Right cardiac atrium (tissue), 5 donors: ENCODE measurements around the gene CCDC60. TPM values are rescaled to one million over a fixed set of nuclear protein-coding genes. Genes with fewer than 3 reads are reported as not detected.

Source experiments
- ATAC-seq, 2 donors: fragments of 200-7000 bp; cut with Tn5 transposase; one replicate each; pipeline versions ENCODE4 v1.8.0 to v1.9.1; 2020; ENCODE audit warnings: moderate library complexity in 2 of 2, mild to moderate bottlenecking in 1 of 2
- DNase-seq, 3 donors: peaks; one replicate each; pipeline ENCODE4 v3.0.0-alpha.2; 2020
- H3K27ac ChIP-seq: one replicate; pipeline ENCODE4 v1.5.1; 2013; ENCODE audit warnings: mild to moderate bottlenecking, low read length, control low read depth, moderate library complexity
- H3K27me3 ChIP-seq: one replicate; pipeline ENCODE4 v1.6.1; 2013; ENCODE audit not compliant: control insufficient read depth, insufficient read depth
- H3K4me1 ChIP-seq: one replicate; pipeline ENCODE4 v1.6.1; 2013; ENCODE audit warnings: low read length; ENCODE audit not compliant: control insufficient read depth, insufficient read depth
- H3K4me3 ChIP-seq: one replicate; pipeline ENCODE4 v1.5.1; 2013; ENCODE audit warnings: low read length, control low read depth
- H3K9me3 ChIP-seq: one replicate; pipeline ENCODE4 v1.6.1; 2013; ENCODE audit warnings: low read length; ENCODE audit not compliant: control insufficient read depth
- WGBS: extraction: QIAGEN DNeasy Blood & Tissue Kit; methylation state at CpG from one replicate; pipeline ENCODE4 v1.1.7; 2013; 5-methylcytosine and 5-hydroxymethylcytosine counted together
- intact Hi-C, 4 donors: fragments of 100-400 bp; cut with DNase I; formaldehyde crosslinking; loops; one replicate each; pipeline versions ENCODE4 v1.11.0 to v1.14.0; 2022 to 2023
- polyA plus RNA-seq: library from polyadenylated mRNA; stranded (reverse); fragments of 200-250 nt; gene quantifications from one replicate; pipeline ENCODE4 v1.2.3, GENCODE V29; 2013
- total RNA-seq, 4 donors: library from RNA; stranded (reverse); fragmentation: NEBNext Ultra II Directional; extraction: Animal tissue kit (Norgen Biotek cat#: 25700); gene quantifications; one replicate each; pipeline ENCODE4 v1.2.1, GENCODE V29; 2021
- donor health status: healthy with polysubstance abuse.
- donor health status: DM: no; HTN: yes; CAD: no.
- donor health status: DM: no; HTN: no; CAD: no.
- donor health status: DM: no; HTN: yes; CAD: no; lungs with severe emphysema.
- donor health status: DM: yes; HTN: yes; CAD: no.

Gene CCDC60
- total and polyA plus RNA-seq, 5 donors = 0.07 to 0.20 (median 0.14) TPM

DNA sequence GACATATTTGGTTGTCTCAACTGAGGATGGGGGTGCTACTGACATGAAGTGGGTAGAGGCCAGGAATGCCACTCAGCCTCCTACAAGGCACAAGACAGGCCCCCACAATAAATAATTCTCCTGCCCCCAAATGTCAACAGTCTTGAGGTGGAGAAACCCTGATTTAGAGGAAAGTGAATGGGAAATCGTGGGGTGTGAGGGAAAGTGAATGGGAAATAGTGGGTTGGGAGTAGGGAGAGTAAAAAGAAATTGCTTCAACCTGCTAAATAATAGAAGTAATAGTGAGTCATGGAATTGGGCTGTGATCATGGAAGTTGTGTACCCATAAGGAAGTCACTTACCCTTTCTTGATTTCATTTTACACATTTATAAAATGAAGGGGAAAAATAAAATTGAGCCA lies 242.4 kb downstream of the CCDC60 start:
- no peak for ATAC-seq
- intact Hi-C loops = no loop called here
- Histone ChIP-seq H3K4me1 (no peaks in the 10 kb centered on the region), H3K4me3 (no peak overlapping the region), H3K9me3 (no peaks in the 10 kb centered on the region), H3K27me3 (no peaks in the 10 kb centered on the region), H3K27ac (no peak overlapping the region)
- DNase-seq = no peak
- WGBS = 51% methylated on average over 1 of the region's 1 CpG

DNA sequence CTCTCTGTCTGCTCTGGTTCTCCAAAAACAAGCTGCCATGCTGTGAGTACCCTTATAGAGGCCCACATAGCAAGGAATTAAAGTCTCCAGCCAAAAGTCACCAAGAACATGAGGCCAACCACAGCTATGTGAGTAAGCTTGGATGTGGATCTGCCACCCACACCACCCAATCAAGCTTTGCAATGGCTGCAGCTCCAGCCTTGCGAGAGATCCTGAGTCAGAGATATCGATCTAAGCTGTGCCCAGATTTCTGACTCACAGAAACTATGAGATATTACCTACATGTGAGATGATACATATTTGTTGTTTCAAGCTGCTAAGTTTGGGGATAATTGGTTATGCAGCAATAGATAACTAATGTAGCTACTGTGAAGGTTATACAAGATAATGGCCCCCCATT lies 243.6 kb downstream of the CCDC60 start:
- Histone ChIP-seq H3K4me3 (no peak overlapping the region), H3K27ac (no peak overlapping the region), H3K4me1 (no peaks in the 10 kb centered on the region), H3K9me3 (no peaks in the 10 kb centered on the region), H3K27me3 (no peaks in the 10 kb centered on the region)
- no peak for ATAC-seq
- 87% methylated on average over 2 of the region's 2 CpGs for WGBS
- DNase-seq = no peak
- intact Hi-C loops = no loop called here

DNA sequence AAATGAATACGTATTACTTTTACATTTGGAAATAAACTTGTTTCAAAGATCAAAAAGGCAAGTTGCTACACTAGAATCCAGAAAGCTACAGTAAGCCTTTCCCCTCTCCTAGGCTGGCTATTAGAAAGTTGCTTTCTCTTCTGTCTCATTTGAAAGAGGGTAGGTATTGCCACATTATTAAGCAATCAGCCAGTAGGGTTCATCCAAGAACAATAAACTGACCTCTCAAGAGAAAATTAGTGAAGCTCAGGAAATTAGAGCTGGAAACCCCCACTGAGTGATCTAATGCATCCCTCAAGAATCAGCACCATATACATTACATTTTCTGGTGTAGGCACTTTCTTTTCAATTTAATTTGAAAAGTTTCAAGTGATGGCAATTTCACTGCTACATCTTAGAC lies 254.6 kb downstream of the CCDC60 start:
- no peak for DNase-seq
- Histone ChIP-seq H3K27me3 (no peaks in the 10 kb centered on the region), H3K4me1 (no peaks in the 10 kb centered on the region), H3K4me3 (no peak overlapping the region), H3K27ac (no peak overlapping the region), H3K9me3 (no peaks in the 10 kb centered on the region)
- intact Hi-C loops = no loop called here
- 52% methylated on average over 1 of the region's 1 CpG for WGBS
- peak; percentile 58 to 65 for ATAC-seq

DNA sequence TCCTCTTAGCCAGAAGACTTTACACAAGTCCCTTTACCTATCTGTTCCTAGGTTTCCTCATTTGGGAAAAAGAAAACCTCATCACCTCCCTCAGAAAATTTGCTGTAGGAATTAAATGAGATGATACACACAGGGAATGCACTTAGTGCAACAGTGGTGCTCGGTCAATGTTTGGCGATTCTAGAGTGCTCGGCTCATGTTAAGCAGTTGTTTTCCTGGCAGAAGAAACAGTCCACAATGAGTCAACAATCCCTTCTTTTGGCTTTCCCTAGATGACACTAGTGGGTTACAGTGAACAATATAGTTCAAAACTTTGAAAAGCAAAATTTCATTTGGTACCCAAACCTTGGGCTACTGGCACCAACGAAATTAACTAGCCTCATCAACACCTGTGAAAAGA lies 255.1 kb downstream of the CCDC60 start:
- Histone ChIP-seq H3K4me3 (no peak overlapping the region), H3K4me1 (no peaks in the 10 kb centered on the region), H3K27me3 (no peaks in the 10 kb centered on the region), H3K9me3 (no peaks in the 10 kb centered on the region), H3K27ac (no peak overlapping the region)
- intact Hi-C loops = no loop called here
- DNase-seq (no peak), ATAC-seq (no peak)
- 83% methylated on average over 4 of the region's 4 CpGs for WGBS

Other genes starting within 250 kb of the CCDC60 start
- 100 to 1,000 TPM; 452 to 572 (median 520) TPM for gene HSPB8, start 155.8 kb upstream of the CCDC60 start, total RNA-seq
- 567 TPM for gene HSPB8, start 155.8 kb upstream of the CCDC60 start, polyA plus RNA-seq